Activated naive CD4-positive, alpha-beta T cell treated with anti-CD3 and anti-CD28 coated beads, Interleukin-2, amount 50 U/mL, for 24 hours (primary cell): ENCODE measurements around the gene CLIP1.
"Not testable (repeated sequence)": the region's sequence is repeated elsewhere in the genome, so short reads cannot be mapped to it uniquely, and the experiment has no call there.

ENCODE experiments used
- H3K27ac Mint-ChIP-seq: one replicate; pipeline ENCODE4 v1.8.0; 2021; ENCODE audit warnings: mild to moderate bottlenecking, mixed read lengths
- H3K27me3 Mint-ChIP-seq: one replicate; pipeline ENCODE4 v1.8.0; 2021; ENCODE audit warnings: mixed read lengths
- H3K36me3 Mint-ChIP-seq: one replicate; pipeline ENCODE4 v1.8.0; 2021; ENCODE audit warnings: mixed read lengths
- H3K4me1 Mint-ChIP-seq: one replicate; pipeline ENCODE4 v1.8.0; 2021; ENCODE audit warnings: mixed read lengths
- H3K4me3 Mint-ChIP-seq: one replicate; pipeline ENCODE4 v1.8.0; 2021; ENCODE audit warnings: mild to moderate bottlenecking, mixed read lengths
- H3K9me3 Mint-ChIP-seq: one replicate; pipeline ENCODE4 v1.8.0; 2021; ENCODE audit warnings: mixed read lengths

Gene CLIP1

GRCh38 chr12:122413516-122414404, 8.7 kb downstream of the CLIP1 start:
- Mint-ChIP-seq H3K9me3 (no peaks in the 10 kb centered on the region), H3K36me3 (peaks cover 3% of the 10 kb centered on the region), H3K27me3 (no peaks in the 10 kb centered on the region), H3K4me1 (peaks cover 46% of the 10 kb centered on the region), H3K27ac (peak overlapping the region; percentile 98), H3K4me3 (peak overlapping the region; percentile 65)

DNA sequence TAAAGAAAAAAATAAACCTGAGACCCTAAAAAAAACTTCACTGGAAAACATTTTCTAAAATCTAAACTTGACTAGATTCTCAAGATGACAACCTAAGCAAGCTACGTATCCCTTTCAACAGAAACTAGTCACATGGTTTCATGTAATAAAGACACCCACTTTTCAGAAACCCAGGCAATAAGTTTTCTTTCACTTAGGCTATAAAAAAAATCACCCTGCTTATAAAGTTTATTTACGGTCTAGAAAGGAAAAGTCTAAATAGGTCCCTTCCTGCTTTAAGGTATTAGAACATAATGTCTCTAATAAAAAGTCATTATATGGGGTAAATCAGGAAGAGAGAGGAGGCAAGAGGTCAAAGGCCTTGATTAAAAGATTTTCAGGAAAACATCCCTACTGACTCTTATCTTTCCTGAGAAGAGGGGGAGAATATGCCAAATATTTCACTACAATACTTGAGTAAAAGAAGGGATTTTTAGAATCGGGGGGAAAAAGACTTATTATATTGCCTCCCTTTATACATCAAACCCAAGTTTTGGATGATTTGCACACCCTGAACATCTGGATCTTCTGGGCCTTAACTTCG, 9.5 kb downstream of the CLIP1 start:
- Mint-ChIP-seq H3K27me3 (no peaks in the 10 kb centered on the region), H3K4me3 (peak overlapping the region; percentile 65), H3K9me3 (no peaks in the 10 kb centered on the region)

GRCh38 chr12:122411537-122411936, 10.9 kb downstream of the CLIP1 start:
- Mint-ChIP-seq H3K4me1 (peaks cover 46% of the 10 kb centered on the region), H3K9me3 (no peaks in the 10 kb centered on the region), H3K27me3 (no peaks in the 10 kb centered on the region), H3K27ac (peak overlapping the region; percentile 70), H3K36me3 (peaks cover 3% of the 10 kb centered on the region), H3K4me3 (peak overlapping the region; percentile 60)

More for the DNA sequence above, 9.5 kb downstream of the CLIP1 start:
- H3K27ac Mint-ChIP-seq = peak overlapping the region; percentile 98
- H3K36me3 Mint-ChIP-seq = peaks cover 3% of the 10 kb centered on the region
- H3K4me1 Mint-ChIP-seq = peaks cover 41% of the 10 kb centered on the region

DNA sequence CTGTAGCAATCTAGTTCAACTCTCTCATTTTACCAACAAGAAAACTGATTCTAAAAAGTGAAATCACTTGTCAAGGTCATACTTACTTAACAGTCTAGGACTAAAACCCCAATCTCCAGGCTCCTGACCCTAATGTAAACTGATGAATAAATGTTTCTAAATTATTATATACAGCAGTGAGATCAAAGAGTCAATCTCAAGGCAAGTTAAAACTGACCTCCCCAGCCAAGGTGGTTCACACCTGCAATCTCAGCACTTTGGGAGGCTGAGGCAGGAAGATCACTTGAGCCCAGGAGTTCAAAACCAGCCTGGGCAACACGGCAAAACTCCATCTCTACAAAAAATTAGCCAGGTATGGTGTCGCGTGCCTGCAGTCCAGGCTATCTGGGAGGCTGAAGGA, 15.3 kb downstream of the CLIP1 start:
- H3K9me3 Mint-ChIP-seq = no peaks in the 10 kb centered on the region
- peaks cover 6% of the 10 kb centered on the region for H3K36me3 Mint-ChIP-seq
- H3K27ac Mint-ChIP-seq = peak overlapping the region; percentile 70
- peaks cover 39% of the 10 kb centered on the region for H3K4me1 Mint-ChIP-seq
- H3K4me3 Mint-ChIP-seq = no peak overlapping the region
- H3K27me3 Mint-ChIP-seq = no peaks in the 10 kb centered on the region

DNA sequence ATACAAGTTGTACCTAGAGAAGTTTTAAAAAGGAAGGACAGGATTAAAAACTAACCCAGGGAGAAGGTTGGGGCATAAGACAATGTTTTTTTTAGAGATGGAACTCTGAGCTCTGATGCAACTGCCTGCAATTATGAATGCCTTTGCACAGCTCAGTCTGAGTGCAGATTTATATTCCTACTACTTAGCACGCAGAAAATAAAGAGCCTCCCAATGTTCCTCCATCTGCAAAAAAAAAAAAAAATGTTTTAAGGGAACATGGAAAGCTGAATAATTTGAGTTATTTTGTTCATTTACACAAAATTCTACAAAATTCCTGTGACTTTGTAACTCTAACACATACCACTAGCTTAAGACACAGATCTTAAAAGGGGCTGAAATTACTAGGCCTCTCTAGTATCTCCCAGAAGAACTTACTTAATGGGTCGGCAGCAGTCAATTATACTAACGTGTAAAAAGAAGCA, 15.7 kb downstream of the CLIP1 start:
- no peaks in the 10 kb centered on the region for H3K27me3 Mint-ChIP-seq
- H3K4me3 Mint-ChIP-seq = no peak overlapping the region
- H3K9me3 Mint-ChIP-seq = no peaks in the 10 kb centered on the region
- H3K36me3 Mint-ChIP-seq = peaks cover 6% of the 10 kb centered on the region
- peak overlapping the region; percentile 70 for H3K27ac Mint-ChIP-seq
- H3K4me1 Mint-ChIP-seq = peaks cover 39% of the 10 kb centered on the region

GRCh38 chr12:122403831-122404230, 18.6 kb downstream of the CLIP1 start:
- H3K4me1 Mint-ChIP-seq = peaks cover 49% of the 10 kb centered on the region
- H3K27me3 Mint-ChIP-seq = no peaks in the 10 kb centered on the region
- H3K4me3 Mint-ChIP-seq = no peak overlapping the region
- H3K27ac Mint-ChIP-seq = no peak overlapping the region
- H3K36me3 Mint-ChIP-seq = peaks cover 5% of the 10 kb centered on the region
- no peaks in the 10 kb centered on the region for H3K9me3 Mint-ChIP-seq

DNA sequence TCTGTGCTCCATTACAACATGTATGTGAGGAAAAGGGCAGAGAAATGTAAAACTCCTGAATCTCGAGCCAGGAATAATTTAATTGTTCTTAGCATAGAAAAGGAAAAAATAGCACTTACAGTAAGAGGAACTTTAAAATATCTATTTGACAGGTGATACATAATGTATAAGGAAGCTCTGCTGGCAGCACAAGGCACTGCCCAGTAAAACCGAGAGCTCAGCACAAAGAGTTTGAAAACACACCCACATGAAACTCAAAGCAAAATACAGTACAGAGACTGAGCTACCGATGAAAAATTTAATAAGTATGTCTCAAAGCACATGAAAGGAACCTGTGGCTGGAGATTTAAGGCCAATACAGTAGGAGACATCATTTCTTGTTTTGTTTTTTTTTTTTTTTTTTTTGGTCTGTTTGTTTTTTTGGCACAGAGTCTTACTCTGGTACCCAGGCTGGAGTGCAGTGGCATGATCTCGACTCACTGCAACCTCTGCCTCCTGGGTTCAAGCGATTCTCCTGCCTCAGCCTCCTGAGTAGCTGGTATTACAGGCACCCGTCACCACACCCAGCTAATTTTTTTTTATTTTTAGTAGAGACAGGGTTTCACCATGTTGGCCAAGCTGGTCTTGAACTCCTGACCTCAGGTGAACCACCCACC, 19.2 kb downstream of the CLIP1 start:
- H3K27me3 Mint-ChIP-seq = no peaks in the 10 kb centered on the region
- H3K9me3 Mint-ChIP-seq = no peaks in the 10 kb centered on the region
- no peak overlapping the region for H3K4me3 Mint-ChIP-seq
- H3K27ac Mint-ChIP-seq = peak overlapping the region; percentile 47
- peaks cover 5% of the 10 kb centered on the region for H3K36me3 Mint-ChIP-seq
- peaks cover 51% of the 10 kb centered on the region for H3K4me1 Mint-ChIP-seq

GRCh38 chr12:122402264-122402663, 20.2 kb downstream of the CLIP1 start:
- Mint-ChIP-seq H3K9me3 (no peaks in the 10 kb centered on the region), H3K27me3 (no peaks in the 10 kb centered on the region), H3K4me1 (peaks cover 49% of the 10 kb centered on the region), H3K4me3 (no peak overlapping the region), H3K36me3 (peaks cover 5% of the 10 kb centered on the region), H3K27ac (no peak overlapping the region)

- Mint-ChIP-seq H3K27me3 (no peaks in the 10 kb centered on the region), H3K9me3 (no peaks in the 10 kb centered on the region), H3K36me3 (peaks cover 4% of the 10 kb centered on the region), H3K4me3 (peak overlapping the region; percentile 74), H3K4me1 (peaks cover 51% of the 10 kb centered on the region), H3K27ac (peak overlapping the region; percentile 83)
These were observed 22.7 kb downstream of the CLIP1 start for GRCh38 chr12:122399592-122400373.

DNA sequence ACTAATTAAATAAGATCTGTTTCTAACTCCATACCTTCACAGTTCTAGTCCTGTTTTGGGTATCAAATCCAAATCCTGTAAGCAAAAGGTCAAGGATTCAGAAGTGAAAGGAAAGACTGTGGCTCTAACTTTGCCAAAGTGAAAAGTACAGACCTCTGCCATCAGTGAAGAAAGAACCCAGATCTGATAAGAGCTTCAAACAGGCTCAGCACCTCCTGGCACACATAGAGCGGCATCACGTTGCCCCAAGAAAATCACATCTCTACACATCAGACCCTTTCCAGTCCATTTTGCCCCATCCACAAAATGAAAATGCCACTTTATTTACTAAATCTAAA, 23.2 kb downstream of the CLIP1 start:
- H3K27ac Mint-ChIP-seq = peak overlapping the region; percentile 83
- H3K27me3 Mint-ChIP-seq = no peaks in the 10 kb centered on the region
- H3K9me3 Mint-ChIP-seq = no peaks in the 10 kb centered on the region
- H3K4me3 Mint-ChIP-seq = peak overlapping the region; percentile 74
- peaks cover 54% of the 10 kb centered on the region for H3K4me1 Mint-ChIP-seq
- H3K36me3 Mint-ChIP-seq = peaks cover 4% of the 10 kb centered on the region

- not testable (repeated sequence) for H3K9me3 Mint-ChIP-seq, H3K27me3 Mint-ChIP-seq, H3K36me3 Mint-ChIP-seq, H3K4me3 Mint-ChIP-seq, H3K27ac Mint-ChIP-seq
- peaks cover 58% of the 10 kb centered on the region for H3K4me1 Mint-ChIP-seq
These were observed 24.5 kb downstream of the CLIP1 start for GRCh38 chr12:122397981-122398380.

DNA sequence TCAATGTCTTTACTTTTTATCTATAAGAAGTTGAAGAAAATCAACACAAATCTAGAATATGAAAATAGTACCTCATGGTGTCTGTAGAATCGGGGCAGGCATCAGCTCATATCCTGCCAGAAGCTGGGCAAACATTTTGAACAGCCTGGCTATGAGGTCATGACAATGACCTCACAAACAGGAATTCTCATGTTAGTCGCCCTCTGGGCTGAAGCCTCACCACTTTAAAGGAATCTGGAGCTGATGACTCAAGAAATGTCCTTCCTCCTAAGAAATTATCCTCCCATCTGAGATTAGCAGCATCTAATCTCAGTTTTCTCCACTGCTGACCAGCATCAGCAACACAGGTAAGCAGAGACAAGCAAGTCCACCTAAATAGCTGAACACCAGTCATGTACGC, 27.1 kb downstream of the CLIP1 start:
- peaks cover 64% of the 10 kb centered on the region for H3K4me1 Mint-ChIP-seq
- H3K27ac Mint-ChIP-seq = peak overlapping the region; percentile 63
- H3K9me3 Mint-ChIP-seq = no peaks in the 10 kb centered on the region
- no peaks in the 10 kb centered on the region for H3K27me3 Mint-ChIP-seq
- peaks cover 2% of the 10 kb centered on the region for H3K36me3 Mint-ChIP-seq
- no peak overlapping the region for H3K4me3 Mint-ChIP-seq

DNA sequence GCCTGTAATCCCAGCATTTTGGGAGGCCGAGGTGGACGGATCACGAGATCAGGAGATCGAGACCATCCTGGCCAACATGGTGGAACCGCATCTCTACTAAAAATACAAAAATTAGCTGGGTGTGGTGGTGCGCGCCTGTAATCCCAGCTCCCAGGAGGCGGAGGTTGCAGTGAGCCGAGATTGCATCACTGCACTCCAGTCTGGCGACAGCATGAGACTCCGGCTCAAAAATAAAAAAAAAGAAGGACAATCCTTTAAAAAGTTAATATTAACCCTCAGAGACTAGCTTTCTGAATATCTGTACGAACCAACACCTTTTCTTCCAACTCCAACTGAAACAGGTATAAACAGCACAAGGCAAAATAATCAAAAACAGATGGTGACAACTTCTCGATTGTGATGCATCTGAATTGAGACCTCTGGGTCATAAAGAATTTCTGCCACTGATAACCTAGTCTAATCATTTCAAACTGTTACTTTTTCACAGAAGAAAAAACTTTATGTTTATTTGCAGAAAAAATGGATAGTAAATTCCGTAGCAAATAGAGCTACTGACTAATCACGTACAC, 27.8 kb downstream of the CLIP1 start:
- H3K9me3 Mint-ChIP-seq = no peaks in the 10 kb centered on the region
- peaks cover 2% of the 10 kb centered on the region for H3K36me3 Mint-ChIP-seq
- no peak overlapping the region for H3K4me3 Mint-ChIP-seq
- peaks cover 58% of the 10 kb centered on the region for H3K4me1 Mint-ChIP-seq
- H3K27me3 Mint-ChIP-seq = no peaks in the 10 kb centered on the region
- no peak overlapping the region for H3K27ac Mint-ChIP-seq

DNA sequence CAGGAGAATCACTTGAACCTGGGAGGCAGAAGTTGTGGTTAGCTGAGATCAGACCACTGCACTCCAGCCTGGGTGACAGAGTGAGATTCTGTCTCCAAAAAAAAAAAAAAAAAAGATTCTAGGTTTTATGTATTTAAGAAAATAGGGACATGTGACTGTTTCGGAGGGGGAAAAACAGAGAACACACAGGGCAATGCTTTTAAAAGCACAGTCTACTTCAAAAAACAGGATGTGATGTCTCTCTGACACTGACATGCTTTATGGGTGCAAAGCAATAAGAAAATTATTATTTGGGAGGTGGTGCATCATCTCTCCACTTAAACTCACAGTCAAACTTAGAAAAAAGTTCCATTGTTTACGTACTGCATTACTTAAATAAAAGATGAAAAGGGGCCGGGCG, 28.7 kb downstream of the CLIP1 start:
- Mint-ChIP-seq H3K9me3 (no peaks in the 10 kb centered on the region), H3K36me3 (peaks cover 2% of the 10 kb centered on the region), H3K27ac (peak overlapping the region; percentile 72), H3K4me3 (no peak overlapping the region), H3K27me3 (no peaks in the 10 kb centered on the region), H3K4me1 (peaks cover 49% of the 10 kb centered on the region)

GRCh38 chr12:122392411-122392810, 30.1 kb downstream of the CLIP1 start:
- Mint-ChIP-seq H3K27ac (peak overlapping the region; percentile 65), H3K4me3 (no peak overlapping the region), H3K27me3 (no peaks in the 10 kb centered on the region)

More at GRCh38 chr12:122392411-122392810, 30.1 kb downstream of the CLIP1 start:
- peaks cover 2% of the 10 kb centered on the region for H3K36me3 Mint-ChIP-seq
- no peaks in the 10 kb centered on the region for H3K9me3 Mint-ChIP-seq
- H3K4me1 Mint-ChIP-seq = peaks cover 47% of the 10 kb centered on the region
